Parathyroid adenoma (tissue), 2 donors: Measurements from ENCODE around the gene SHROOM3.

ENCODE experiments used
- H2AFZ ChIP-seq: fragments of 300-600 bp; sonication (generic); one replicate; pipeline ENCODE4 v1.7.0; 2017; ENCODE audit warnings: antibody characterized with exemption, mild to moderate bottlenecking
- H3K27ac ChIP-seq: fragments of 300-600 bp; sonication (generic); one replicate; pipeline ENCODE4 v1.7.0; 2017
- H3K27me3 ChIP-seq: fragments of 300-600 bp; sonication (generic); one replicate; pipeline ENCODE4 v1.7.0; 2017; ENCODE audit warnings: low read length; ENCODE audit not compliant: control insufficient read depth, insufficient read depth
- H3K36me3 ChIP-seq: fragments of 300-600 bp; sonication (generic); one replicate; pipeline ENCODE4 v1.7.0; 2017; ENCODE audit warnings: low read length; ENCODE audit not compliant: control insufficient read depth, insufficient read depth
- H3K4me1 ChIP-seq: fragments of 300-600 bp; sonication (generic); one replicate; pipeline ENCODE4 v1.7.0; 2017; ENCODE audit warnings: control low read depth
- H3K4me2 ChIP-seq: fragments of 300-600 bp; sonication (generic); one replicate; pipeline ENCODE4 v1.7.0; 2017; ENCODE audit warnings: low read length
- H3K4me3 ChIP-seq: fragments of 300-600 bp; sonication (generic); one replicate; pipeline ENCODE4 v1.7.0; 2017; ENCODE audit warnings: low read depth, low read length
- H3K79me2 ChIP-seq: fragments of 300-600 bp; sonication (generic); one replicate; pipeline ENCODE4 v1.7.0; 2017; ENCODE audit warnings: control low read depth
- H3K9ac ChIP-seq: fragments of 300-600 bp; sonication (generic); one replicate; pipeline ENCODE4 v1.7.0; 2017; ENCODE audit warnings: mild to moderate bottlenecking
- H3K9me3 ChIP-seq: fragments of 300-600 bp; sonication (generic); one replicate; pipeline ENCODE4 v1.7.0; 2017; ENCODE audit warnings: low read length; ENCODE audit not compliant: control insufficient read depth
- CTCF ChIP-seq: fragments of 300-600 bp; sonication (generic); IDR thresholded peaks from one replicate; pipeline ENCODE4 v1.7.0; 2017; ENCODE audit warnings: antibody characterized with exemption, mild to moderate bottlenecking
- donor health status: primary hyperparathyroidism.

SHROOM3 gene

GRCh38 chr4:76699751-76700310 is 264.8 kb downstream of the SHROOM3 start:
- H2AFZ ChIP-seq: no peak overlapping the region
- H3K9me3 ChIP-seq: no peaks in the 10 kb centered on the region
- no peak overlapping the region for H3K27ac ChIP-seq
- H3K79me2 ChIP-seq: peaks cover 3% of the 10 kb centered on the region
- TF ChIP-seq CTCF: no peak
- no peaks in the 10 kb centered on the region for H3K27me3 ChIP-seq
- H3K36me3 ChIP-seq: no peaks in the 10 kb centered on the region
- no peak overlapping the region for H3K4me2 ChIP-seq
- H3K9ac ChIP-seq: no peak overlapping the region
- H3K4me3 ChIP-seq: no peak overlapping the region
- peaks cover 9% of the 10 kb centered on the region for H3K4me1 ChIP-seq

DNA sequence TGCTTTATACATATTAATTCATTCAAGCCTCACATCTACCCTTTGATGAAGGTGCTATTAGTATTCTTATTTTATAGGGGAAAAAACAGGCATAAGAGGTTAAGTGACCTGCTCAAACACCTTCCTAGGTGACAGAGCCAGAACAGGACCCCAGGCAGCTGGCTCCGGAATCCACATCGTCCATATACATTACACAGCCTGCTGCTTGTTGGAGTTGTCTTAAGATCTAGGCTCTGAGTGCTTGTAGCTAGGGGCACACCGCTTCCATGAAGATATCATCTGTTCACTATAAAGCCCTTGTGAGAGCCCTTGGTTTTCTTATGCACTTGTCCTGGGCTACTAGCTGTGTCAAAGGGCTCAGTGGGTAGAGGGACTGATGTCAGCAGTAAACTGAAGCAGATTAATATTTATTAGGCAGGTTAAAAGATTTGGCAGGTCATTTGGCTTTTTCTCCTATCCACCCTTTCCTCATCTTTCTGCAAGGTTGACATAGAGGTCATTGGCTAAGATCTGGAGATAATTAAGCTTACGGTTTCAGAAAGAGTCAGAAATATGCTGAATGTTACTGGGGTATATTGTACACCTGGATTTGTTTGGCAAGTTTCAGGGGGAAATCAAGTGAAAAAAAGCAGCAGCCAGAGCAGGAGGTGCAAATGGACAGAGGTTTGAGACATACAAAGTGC is 267.6 kb downstream of the SHROOM3 start:
- no peak overlapping the region for H3K4me3 ChIP-seq
- H3K36me3 ChIP-seq: no peaks in the 10 kb centered on the region
- H3K27me3 ChIP-seq: no peaks in the 10 kb centered on the region
- peaks cover 8% of the 10 kb centered on the region for H3K79me2 ChIP-seq
- H2AFZ ChIP-seq: no peak overlapping the region
- H3K4me2 ChIP-seq: peak overlapping the region; percentile 16
- no peaks in the 10 kb centered on the region for H3K9me3 ChIP-seq
- H3K9ac ChIP-seq: no peak overlapping the region
- H3K27ac ChIP-seq: peak overlapping the region; percentile 7
- TF ChIP-seq CTCF: no peak
- peaks cover 7% of the 10 kb centered on the region for H3K4me1 ChIP-seq

DNA sequence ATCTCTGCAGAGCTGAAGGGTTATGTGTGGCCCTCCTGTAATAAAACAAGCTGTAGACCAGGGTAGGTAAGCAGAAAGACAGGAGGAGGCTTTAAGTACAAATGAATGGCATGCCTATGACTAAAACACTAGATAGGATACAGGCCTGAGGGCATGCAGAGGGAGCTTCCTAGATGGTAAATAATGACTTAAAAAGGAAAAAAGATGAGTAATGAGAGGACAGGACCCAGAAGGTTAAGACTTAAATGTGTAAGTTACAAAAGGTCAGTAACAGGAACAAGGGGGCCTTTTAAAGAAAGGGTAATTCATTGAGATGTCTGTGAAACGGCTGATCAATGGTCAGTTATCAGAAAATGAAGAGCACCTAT is 268.1 kb downstream of the SHROOM3 start:
- Histone ChIP-seq H2AFZ (no peak overlapping the region), H3K27me3 (no peaks in the 10 kb centered on the region), H3K9ac (no peak overlapping the region), H3K36me3 (no peaks in the 10 kb centered on the region), H3K4me2 (peak overlapping the region; percentile 16), H3K4me1 (peaks cover 7% of the 10 kb centered on the region), H3K27ac (peak overlapping the region; percentile 7), H3K9me3 (no peaks in the 10 kb centered on the region), H3K4me3 (no peak overlapping the region), H3K79me2 (peaks cover 8% of the 10 kb centered on the region)
- no peak for TF ChIP-seq CTCF

DNA sequence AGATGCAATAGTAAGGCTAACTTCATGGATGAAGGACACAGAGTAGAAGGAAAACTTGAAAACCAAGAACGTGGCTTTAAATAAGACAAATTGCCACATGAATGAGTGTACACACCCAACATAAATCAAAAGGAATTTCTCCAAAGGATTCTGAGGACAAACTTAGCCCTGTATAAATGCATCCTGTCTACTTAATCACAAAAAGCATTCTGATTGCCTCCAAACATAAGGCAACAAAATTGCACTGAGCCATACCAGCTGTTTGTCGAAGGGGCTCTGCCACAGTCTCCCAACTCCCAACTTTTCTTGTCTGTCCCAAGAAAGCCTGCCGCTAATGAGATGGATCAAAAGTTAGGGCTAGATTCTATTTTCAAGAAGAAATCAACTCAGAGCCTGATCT is 268.6 kb downstream of the SHROOM3 start:
- Histone ChIP-seq H3K4me1 (peaks cover 7% of the 10 kb centered on the region), H3K4me3 (no peak overlapping the region), H3K27ac (no peak overlapping the region)

More for the DNA sequence above, 268.6 kb downstream of the SHROOM3 start:
- no peak overlapping the region for H3K9ac ChIP-seq
- peaks cover 8% of the 10 kb centered on the region for H3K79me2 ChIP-seq
- no peaks in the 10 kb centered on the region for H3K27me3 ChIP-seq
- H2AFZ ChIP-seq: no peak overlapping the region
- no peak for TF ChIP-seq CTCF
- H3K9me3 ChIP-seq: no peaks in the 10 kb centered on the region
- no peaks in the 10 kb centered on the region for H3K36me3 ChIP-seq
- H3K4me2 ChIP-seq: no peak overlapping the region
